Neural crest cell (in vitro differentiated cells): ENCODE results near the gene AADAT. TPM values are rescaled to one million over a fixed set of nuclear protein-coding genes. Genes with fewer than 3 reads are reported as not detected.

Experiments used
- DNase-seq: peaks from one replicate; pipeline ENCODE4 v3.0.0; 2021; ENCODE audit warnings: low read depth, mixed read lengths, low spot score
- H3K27ac Mint-ChIP-seq: one replicate; pipeline ENCODE4 v1.8.0; 2021; ENCODE audit warnings: mild to moderate bottlenecking, mixed read lengths; ENCODE audit not compliant: unreplicated experiment
- H3K27me3 Mint-ChIP-seq: 2 replicates; pipeline ENCODE4 v1.8.0; 2021; ENCODE audit warnings: low read depth, mild to moderate bottlenecking, mixed read lengths
- H3K36me3 Mint-ChIP-seq: 2 replicates; pipeline ENCODE4 v1.8.0; 2021; ENCODE audit warnings: low read depth, mild to moderate bottlenecking, mixed read lengths
- H3K4me1 Mint-ChIP-seq: 2 replicates; pipeline ENCODE4 v1.8.0; 2021; ENCODE audit warnings: mixed read lengths
- H3K4me3 Mint-ChIP-seq: one replicate; pipeline ENCODE4 v1.8.0; 2021; ENCODE audit warnings: mild to moderate bottlenecking, mixed read lengths
- H3K9me3 Mint-ChIP-seq: 2 replicates; pipeline ENCODE4 v1.8.0; 2021; ENCODE audit warnings: mixed read lengths
- total RNA-seq: library from RNA; stranded (reverse); gene quantifications from 2 replicates; pipeline ENCODE4 v1.2.1, GENCODE V29; 2021
- TF ChIP-seq, protein P1 (sequence below): fragments of 200-600 bp; sonication (generic); conservative IDR thresholded peaks from 2 replicates; pipeline ENCODE4 v1.5.0; 2021; ENCODE audit warnings: antibody characterized with exemption, mild to moderate bottlenecking

Gene AADAT
- total RNA-seq, 1 donor from 2014 or later = 30.7 TPM

DNA sequence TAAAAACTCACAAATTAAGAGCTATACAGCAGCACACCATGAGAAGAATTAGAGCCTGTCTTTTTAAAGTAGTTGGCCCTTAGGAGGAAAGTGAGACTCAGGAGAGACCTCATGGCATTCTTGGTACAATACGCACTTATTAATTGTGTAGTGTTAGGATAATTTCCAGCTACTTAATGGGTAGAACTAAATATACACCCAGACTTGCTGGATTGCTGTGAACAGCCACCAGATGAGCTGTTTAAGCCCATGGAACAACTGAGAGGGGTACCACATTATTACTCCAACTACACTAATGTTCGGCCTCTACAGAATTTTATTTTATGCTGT, 77.2 kb downstream of the AADAT start:
- Mint-ChIP-seq H3K27me3 (no peaks in the 10 kb centered on the region), H3K27ac (no peak overlapping the region), H3K36me3 (no peaks in the 10 kb centered on the region), H3K4me1 (no peaks in the 10 kb centered on the region), H3K4me3 (no peak overlapping the region), H3K9me3 (peaks cover 6% of the 10 kb centered on the region)
- no peak for DNase-seq
- TF ChIP-seq, protein P1, sequence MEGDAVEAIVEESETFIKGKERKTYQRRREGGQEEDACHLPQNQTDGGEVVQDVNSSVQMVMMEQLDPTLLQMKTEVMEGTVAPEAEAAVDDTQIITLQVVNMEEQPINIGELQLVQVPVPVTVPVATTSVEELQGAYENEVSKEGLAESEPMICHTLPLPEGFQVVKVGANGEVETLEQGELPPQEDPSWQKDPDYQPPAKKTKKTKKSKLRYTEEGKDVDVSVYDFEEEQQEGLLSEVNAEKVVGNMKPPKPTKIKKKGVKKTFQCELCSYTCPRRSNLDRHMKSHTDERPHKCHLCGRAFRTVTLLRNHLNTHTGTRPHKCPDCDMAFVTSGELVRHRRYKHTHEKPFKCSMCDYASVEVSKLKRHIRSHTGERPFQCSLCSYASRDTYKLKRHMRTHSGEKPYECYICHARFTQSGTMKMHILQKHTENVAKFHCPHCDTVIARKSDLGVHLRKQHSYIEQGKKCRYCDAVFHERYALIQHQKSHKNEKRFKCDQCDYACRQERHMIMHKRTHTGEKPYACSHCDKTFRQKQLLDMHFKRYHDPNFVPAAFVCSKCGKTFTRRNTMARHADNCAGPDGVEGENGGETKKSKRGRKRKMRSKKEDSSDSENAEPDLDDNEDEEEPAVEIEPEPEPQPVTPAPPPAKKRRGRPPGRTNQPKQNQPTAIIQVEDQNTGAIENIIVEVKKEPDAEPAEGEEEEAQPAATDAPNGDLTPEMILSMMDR = no peak

DNA sequence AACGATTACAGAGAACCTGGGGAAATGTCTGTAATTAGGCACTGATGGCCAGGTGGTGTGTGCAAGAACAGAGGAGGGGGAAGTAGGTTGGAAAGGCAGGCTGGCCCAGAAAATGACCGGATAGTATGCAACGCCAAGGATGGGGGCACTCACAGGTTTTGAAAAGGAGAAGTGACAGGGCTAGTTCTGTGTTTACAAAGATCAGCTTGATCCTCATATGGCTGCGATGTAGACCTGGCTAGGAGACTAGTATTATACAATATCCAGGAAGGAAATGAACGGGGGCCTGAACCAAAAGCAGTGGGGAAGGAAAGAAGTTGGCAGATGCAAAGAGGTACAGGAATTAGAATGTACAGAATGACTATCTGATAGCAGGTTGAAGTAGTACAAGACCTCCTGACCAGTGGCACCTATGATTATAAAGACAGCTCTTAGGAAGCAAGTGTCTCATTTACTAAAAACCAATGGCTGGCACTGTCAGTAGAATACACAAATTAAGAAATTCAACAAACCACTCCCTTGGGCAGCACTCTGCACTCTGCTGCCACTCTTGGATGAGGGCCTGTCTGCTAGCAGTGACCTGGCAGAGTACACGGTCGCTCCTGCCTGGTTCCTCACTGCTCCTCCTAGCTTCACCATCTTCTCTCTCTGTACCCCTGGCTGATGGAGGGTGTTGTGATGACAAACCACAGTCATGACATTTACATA, 77.7 kb downstream of the AADAT start:
- Mint-ChIP-seq H3K27ac (no peak overlapping the region), H3K27me3 (no peaks in the 10 kb centered on the region), H3K36me3 (no peaks in the 10 kb centered on the region), H3K4me3 (no peak overlapping the region), H3K4me1 (no peaks in the 10 kb centered on the region), H3K9me3 (peaks cover 6% of the 10 kb centered on the region)
- TF ChIP-seq, protein P1 = no peak
- DNase-seq = no peak

Other genes starting within 250 kb of the AADAT start
- 1.7 and 2.8 TPM in 2 replicates for gene MFAP3L, start 63.6 kb downstream of the AADAT start, total RNA-seq